AG09319 (cell line): Measurements from ENCODE around the gene ZNF777.
A peak's percentile ranks its signal among the peaks of the same experiment; 100 is the strongest.
"Not testable (repeated sequence)": the region's sequence is repeated elsewhere in the genome, so short reads cannot be mapped to it uniquely, and the experiment has no call there.

ENCODE experiments used
- DNase-seq: peaks from one replicate; pipeline ENCODE4 v3.0.0-alpha.2; 2010; ENCODE audit warnings: low read depth; ENCODE audit errors: extremely low read depth
- TF ChIP-seq, protein P1 (sequence below): IDR thresholded peaks from 2 replicates; pipeline ENCODE4 v1.5.1; 2011; ENCODE audit warnings: low read depth, mild to moderate bottlenecking, inconsistent platforms, low read length, moderate library complexity

ZNF777 gene

GRCh38 chr7:149498811-149499210 is 37.9 kb upstream of the ZNF777 start:
- no peak for DNase-seq
- TF ChIP-seq, protein P1, sequence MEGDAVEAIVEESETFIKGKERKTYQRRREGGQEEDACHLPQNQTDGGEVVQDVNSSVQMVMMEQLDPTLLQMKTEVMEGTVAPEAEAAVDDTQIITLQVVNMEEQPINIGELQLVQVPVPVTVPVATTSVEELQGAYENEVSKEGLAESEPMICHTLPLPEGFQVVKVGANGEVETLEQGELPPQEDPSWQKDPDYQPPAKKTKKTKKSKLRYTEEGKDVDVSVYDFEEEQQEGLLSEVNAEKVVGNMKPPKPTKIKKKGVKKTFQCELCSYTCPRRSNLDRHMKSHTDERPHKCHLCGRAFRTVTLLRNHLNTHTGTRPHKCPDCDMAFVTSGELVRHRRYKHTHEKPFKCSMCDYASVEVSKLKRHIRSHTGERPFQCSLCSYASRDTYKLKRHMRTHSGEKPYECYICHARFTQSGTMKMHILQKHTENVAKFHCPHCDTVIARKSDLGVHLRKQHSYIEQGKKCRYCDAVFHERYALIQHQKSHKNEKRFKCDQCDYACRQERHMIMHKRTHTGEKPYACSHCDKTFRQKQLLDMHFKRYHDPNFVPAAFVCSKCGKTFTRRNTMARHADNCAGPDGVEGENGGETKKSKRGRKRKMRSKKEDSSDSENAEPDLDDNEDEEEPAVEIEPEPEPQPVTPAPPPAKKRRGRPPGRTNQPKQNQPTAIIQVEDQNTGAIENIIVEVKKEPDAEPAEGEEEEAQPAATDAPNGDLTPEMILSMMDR = no peak

DNA sequence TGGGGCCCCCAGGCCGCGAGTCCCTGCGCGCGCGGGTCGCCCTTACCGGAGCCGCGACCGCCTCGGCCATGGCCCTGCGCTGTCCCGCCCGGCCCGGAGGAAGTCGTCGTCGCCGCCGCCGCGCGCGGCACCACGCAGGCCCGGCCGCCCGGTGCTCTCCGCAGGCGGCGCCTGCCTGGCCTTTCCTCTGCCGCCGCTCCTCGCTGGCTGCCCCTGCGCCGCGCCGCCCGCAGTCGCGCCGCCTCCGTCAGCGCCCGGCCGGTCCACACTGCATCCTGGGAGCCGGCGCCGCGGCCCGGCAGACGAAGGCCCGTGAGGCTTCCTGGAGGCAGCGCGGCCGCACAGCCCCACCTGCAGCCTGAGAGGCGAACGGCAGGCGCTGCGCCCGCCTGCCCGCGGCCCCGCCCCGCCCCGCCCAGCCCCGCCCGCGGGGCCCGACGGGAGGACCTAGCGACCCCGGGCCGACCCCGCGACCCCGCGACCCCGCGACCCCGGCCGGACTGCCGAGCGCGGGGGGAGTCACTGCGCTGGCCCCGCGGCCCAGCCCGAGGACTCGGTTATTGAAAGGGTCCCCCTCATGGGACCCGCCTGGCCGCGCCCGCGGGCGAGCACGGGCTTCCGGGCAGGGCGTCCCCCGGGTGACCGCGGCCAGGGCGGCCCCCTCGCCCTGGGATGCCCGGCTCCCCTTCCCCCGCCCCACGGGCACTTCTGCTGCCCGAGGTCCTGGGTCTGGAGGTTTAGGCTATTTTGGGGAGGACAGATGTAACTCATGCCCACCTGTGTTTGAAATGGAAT is 36.8 kb upstream of the ZNF777 start, which contains the start of gene ZNF746:
Gene ZNF746 (minus strand): TSS at position 343 of the 795 bp plus-strand sequence. CDS start 273 bp downstream, at position 70.
- TF ChIP-seq, protein P1 = peak; percentile 41
- peak; percentile 58 for DNase-seq

DNA sequence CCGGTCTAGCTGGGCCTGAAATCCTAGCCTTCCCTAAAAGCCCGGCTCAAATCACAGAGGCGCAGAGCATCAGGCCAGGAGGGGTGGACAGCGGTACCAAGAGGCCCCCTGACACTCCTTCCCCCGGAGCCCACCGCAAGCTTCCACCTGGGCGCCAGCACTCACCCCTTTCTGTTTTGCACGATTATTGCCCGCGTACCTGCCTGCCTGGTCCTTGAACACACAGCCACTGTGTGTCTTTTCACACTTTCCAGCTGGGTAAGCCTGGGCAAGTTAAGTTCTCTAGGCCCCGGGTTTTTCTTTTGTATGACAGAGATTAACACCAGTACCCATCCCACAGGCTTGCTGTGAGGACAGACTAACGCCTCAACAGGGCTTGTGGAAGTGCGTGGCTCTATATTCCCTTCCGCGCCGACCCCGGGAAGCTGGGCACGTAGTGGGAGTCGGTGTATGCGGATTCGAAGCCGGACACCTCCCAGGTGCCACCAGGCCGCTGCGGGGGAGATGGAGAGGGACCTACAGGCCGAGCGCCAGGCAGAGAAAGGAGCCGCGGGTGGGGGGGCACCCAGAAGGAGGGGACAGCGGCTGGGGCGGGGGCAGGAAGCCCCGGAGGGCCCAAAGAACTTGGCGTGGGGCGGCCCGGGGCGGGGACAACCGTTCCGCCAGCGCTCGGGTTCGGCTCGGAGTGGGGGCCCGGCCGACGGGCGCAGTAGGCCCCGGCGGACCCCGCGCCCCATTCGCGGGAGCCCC is 36.0 kb upstream of the ZNF777 start:
- TF ChIP-seq, protein P1 = no peak
- DNase-seq = peak; percentile 23

GRCh38 chr7:149495785-149496641 is 35.2 kb upstream of the ZNF777 start:
- TF ChIP-seq, protein P1 = no peak
- DNase-seq = peak; percentile 82

DNA sequence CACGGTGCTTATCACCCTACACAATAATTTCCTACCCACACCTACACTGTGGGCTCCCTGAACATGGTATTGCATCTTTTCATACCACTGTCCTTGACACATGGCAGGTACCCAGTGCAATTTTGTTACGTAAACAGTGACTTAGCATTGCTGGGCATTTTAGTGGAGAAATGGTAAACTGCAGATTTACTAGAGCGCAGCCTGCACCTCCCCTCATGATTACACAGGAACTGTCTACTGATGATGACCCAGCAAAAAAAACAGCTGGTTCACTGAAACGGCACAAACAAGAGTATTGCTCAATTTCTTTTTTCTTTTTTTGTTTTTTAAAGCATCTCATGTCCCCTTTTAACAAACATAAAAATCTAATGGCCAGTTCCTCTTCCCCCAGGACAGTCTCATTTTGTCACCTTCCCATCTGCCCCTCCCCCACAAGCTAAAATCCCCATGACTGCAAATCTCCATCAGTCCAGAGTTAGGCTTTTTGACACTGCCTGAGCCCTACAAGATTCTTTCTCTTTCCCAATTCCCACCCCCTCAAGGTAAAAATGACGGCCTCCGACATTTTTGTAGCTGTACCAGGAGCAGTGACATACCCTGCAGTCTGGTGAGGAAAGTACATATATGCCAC is 34.0 kb upstream of the ZNF777 start:
- peak; percentile 72 for DNase-seq
- TF ChIP-seq, protein P1 = no peak

GRCh38 chr7:149493975-149494374 is 33.1 kb upstream of the ZNF777 start:
- not testable (repeated sequence) for DNase-seq

- TF ChIP-seq, protein P1 = no peak
- no peak for DNase-seq
Observed at GRCh38 chr7:149493366-149493765, 32.5 kb upstream of the ZNF777 start.
